HepG2 (cell line): Measurements from ENCODE around the gene ADCY9. TPM values are rescaled to one million over a fixed set of nuclear protein-coding genes. Genes with fewer than 3 reads are reported as not detected.

Source experiments
- AGO1 ChIP-seq: fragments of 200-400 bp; formaldehyde crosslinking; IDR thresholded peaks from 2 replicates; pipeline ENCODE4 v1.6.1; 2017; ENCODE audit warnings: mild to moderate bottlenecking, low read depth, low read length, moderate library complexity; ENCODE audit not compliant: poor library complexity, severe bottlenecking
- BCLAF1 ChIP-seq: fragments of 450-650 bp; IDR thresholded peaks from 2 replicates; pipeline ENCODE4 v1.6.1; 2017; ENCODE audit warnings: mild to moderate bottlenecking
- GABPB1 ChIP-seq: IDR thresholded peaks from 2 replicates; pipeline ENCODE4 v1.6.1; 2016; ENCODE audit warnings: mild to moderate bottlenecking, missing genetic modification reagents, moderate library complexity, missing compliant biosample characterization
- HCFC1 ChIP-seq: fragments of 150-350 bp; IDR thresholded peaks from 2 replicates; pipeline ENCODE4 v1.6.1; 2014; ENCODE audit warnings: low read depth, low read length
- MXD3 ChIP-seq: IDR thresholded peaks from 2 replicates; pipeline ENCODE4 v1.6.1; 2016; ENCODE audit warnings: mild to moderate bottlenecking, missing biosample characterization, missing genetic modification reagents
- MYC ChIP-seq: sonication (generic); formaldehyde crosslinking; IDR thresholded peaks from 2 replicates; pipeline ENCODE4 v1.9.0; 2021; ENCODE audit warnings: missing genetic modification reagents, borderline replicate concordance
- NR2F6 ChIP-seq, 2 experiments: IDR thresholded peaks; 2 replicates each; pipeline ENCODE4 v1.6.1; 2016; ENCODE audit warnings: antibody characterized with exemption in 1 of 2, mild to moderate bottlenecking in 1 of 2
- PHF8 ChIP-seq: sonication (generic); formaldehyde crosslinking; IDR thresholded peaks from 2 replicates; pipeline ENCODE4 v1.5.0; 2020; ENCODE audit warnings: missing genetic modification reagents
- POLR2A ChIP-seq, 2 experiments: IDR thresholded peaks; 2 replicates each; pipeline ENCODE4 v1.6.1; 2011; ENCODE audit warnings: low read depth in 2 of 2, low read length in 2 of 2, mild to moderate bottlenecking in 1 of 2, moderate library complexity in 1 of 2; ENCODE audit not compliant: insufficient read depth in 1 of 2
- PTBP1 ChIP-seq: fragments of 200-400 bp; formaldehyde crosslinking; IDR thresholded peaks from 2 replicates; pipeline ENCODE4 v1.6.1; 2018; ENCODE audit warnings: low read length, low read depth; ENCODE audit not compliant: poor library complexity, severe bottlenecking
- RAD21 ChIP-seq: fragments of 450-650 bp; formaldehyde crosslinking; IDR thresholded peaks from 2 replicates; pipeline ENCODE4 v1.5.0; 2020; ENCODE audit warnings: mild to moderate bottlenecking
- SMAD9 ChIP-seq: sonication (generic); formaldehyde crosslinking; IDR thresholded peaks from 2 replicates; pipeline ENCODE4 v1.5.1; 2020; ENCODE audit warnings: mild to moderate bottlenecking, missing genetic modification reagents
- SP1 ChIP-seq, 2 experiments: fragments of 450-650 bp in 1 of 2; sonication (generic) in 1 of 2; formaldehyde crosslinking in 1 of 2; IDR thresholded peaks; 2 replicates each; pipeline versions ENCODE4 v1.4.0 to v1.6.1; 2016 to 2020; ENCODE audit warnings: missing genetic modification reagents in 1 of 2
- STAG1 ChIP-seq: sonication (generic); formaldehyde crosslinking; IDR thresholded peaks from 2 replicates; pipeline ENCODE4 v1.4.0; 2020; ENCODE audit warnings: missing genetic modification reagents
- THAP11 ChIP-seq: IDR thresholded peaks from 2 replicates; pipeline ENCODE4 v1.6.1; 2016; ENCODE audit warnings: missing biosample characterization, missing genetic modification reagents
- ZBTB33 ChIP-seq: sonication (generic); formaldehyde crosslinking; IDR thresholded peaks from 2 replicates; pipeline ENCODE4 v1.4.0; 2020; ENCODE audit warnings: missing genetic modification reagents
- ZBTB38 ChIP-seq: sonication (generic); formaldehyde crosslinking; IDR thresholded peaks from 2 replicates; pipeline ENCODE4 v1.5.1; 2020; ENCODE audit warnings: mild to moderate bottlenecking, missing genetic modification reagents
- ZBTB4 ChIP-seq: sonication (generic); formaldehyde crosslinking; IDR thresholded peaks from 2 replicates; pipeline ENCODE4 v1.4.0; 2020; ENCODE audit warnings: missing genetic modification reagents, mild to moderate bottlenecking, borderline replicate concordance
- ZGPAT ChIP-seq: IDR thresholded peaks from 2 replicates; pipeline ENCODE4 v1.6.1; 2016; ENCODE audit warnings: mild to moderate bottlenecking
- ZNF234 ChIP-seq: sonication (generic); formaldehyde crosslinking; conservative IDR thresholded peaks from 2 replicates; pipeline ENCODE4 v1.5.1; 2020; ENCODE audit warnings: mild to moderate bottlenecking, missing genetic modification reagents
- ZNF296 ChIP-seq: sonication (generic); formaldehyde crosslinking; conservative IDR thresholded peaks from 2 replicates; pipeline ENCODE4 v1.5.0; 2020; ENCODE audit warnings: mild to moderate bottlenecking, missing genetic modification reagents
- polyA plus RNA-seq, 8 experiments: library from polyadenylated mRNA; depleted of rRNA in 3 of 8; stranded (reverse) in 7 of 8; unstranded in 1 of 8; fragments of >200 nt; fragmentation: Illumina TruSeq in 4 of 8; extraction: Trizol in 4 of 8; gene quantifications; 2 replicates each; pipeline versions ENCODE4 v1.2.1 to v1.2.3, GENCODE V29; 2011 to 2016; ENCODE audit warnings: low read depth in 4 of 8, missing spikeins in 1 of 8, mixed read lengths in 1 of 8; ENCODE audit not compliant: insufficient read depth in 1 of 8
- total RNA-seq, 5 experiments: library from RNA; depleted of rRNA; stranded (reverse); fragments of >200 nt; fragmentation: Illumina TruSeq; extraction: Trizol; gene quantifications; 2 replicates each; pipeline ENCODE4 v1.2.3, GENCODE V29; 2016; ENCODE audit warnings: low read depth in 1 of 5

Gene ADCY9
- total and polyA plus RNA-seq, 2 of the 13 experiments (the other 11 are each of a cell fraction or from before 2014, with no cell fraction given), result 11.2 to 13.9 TPM

GRCh38 chr16:3983081-3983520 is 133.1 kb downstream of the ADCY9 start (continued):
- TF ChIP-seq MYC (CRISPR knock-in tag) (peak; percentile 46; the same call in 1 of the 2 replicates), ZNF234 (CRISPR knock-in tag) (0 out of 2 replicates have a peak, but pooled peaks have one; percentile 37), ZBTB4 (CRISPR knock-in tag) (peak; percentile 97), ZBTB38 (CRISPR knock-in tag) (peak; percentile 99), GABPB1 (CRISPR knock-in tag) (0 out of 2 replicates have a peak, but pooled peaks have one; percentile 11), ZNF296 (0 out of 2 replicates have a peak, but pooled peaks have one; percentile 21), PTBP1 (no peak), BCLAF1 (no peak), POLR2A (IDR thresholded peaks at IDR 0.05; ENCODE audit: insufficient read depth in 1 of 2, low read depth in 2 of 2, low read length in 2 of 2) (no peak), MXD3 (CRISPR knock-in tag) (no peak), THAP11 (CRISPR knock-in tag) (no peak), STAG1 (CRISPR knock-in tag) (peak; percentile 92), SMAD9 (CRISPR knock-in tag) (no peak), RAD21 (CRISPR knock-in tag) (peak; percentile 86), ZGPAT (CRISPR knock-in tag) (no peak), HCFC1 (no peak), ZBTB33 (CRISPR knock-in tag) (peak; percentile 100), PHF8 (CRISPR knock-in tag) (0 out of 2 replicates have a peak, but pooled peaks have one; percentile 26), NR2F6 (IDR thresholded peaks at IDR 0.05) (no peak), NR2F6 (CRISPR knock-in tag; IDR thresholded peaks at IDR 0.05) (0 out of 2 replicates have a peak, but pooled peaks have one; percentile 4), SP1 (IDR thresholded peaks at IDR 0.05) (no peak), SP1 (CRISPR knock-in tag; IDR thresholded peaks at IDR 0.05) (peak; percentile 11; the same call in 1 of the 2 replicates), AGO1 (no peak)
